Measurements from ENCODE around the gene ELP1. TPM values are rescaled to one million over a fixed set of nuclear protein-coding genes. Genes with fewer than 3 reads are reported as not detected.

Gene ELP1
- total and polyA plus RNA-seq, 2 donors from 2014 or later, result 12.9 to 25.2 TPM

DNA sequence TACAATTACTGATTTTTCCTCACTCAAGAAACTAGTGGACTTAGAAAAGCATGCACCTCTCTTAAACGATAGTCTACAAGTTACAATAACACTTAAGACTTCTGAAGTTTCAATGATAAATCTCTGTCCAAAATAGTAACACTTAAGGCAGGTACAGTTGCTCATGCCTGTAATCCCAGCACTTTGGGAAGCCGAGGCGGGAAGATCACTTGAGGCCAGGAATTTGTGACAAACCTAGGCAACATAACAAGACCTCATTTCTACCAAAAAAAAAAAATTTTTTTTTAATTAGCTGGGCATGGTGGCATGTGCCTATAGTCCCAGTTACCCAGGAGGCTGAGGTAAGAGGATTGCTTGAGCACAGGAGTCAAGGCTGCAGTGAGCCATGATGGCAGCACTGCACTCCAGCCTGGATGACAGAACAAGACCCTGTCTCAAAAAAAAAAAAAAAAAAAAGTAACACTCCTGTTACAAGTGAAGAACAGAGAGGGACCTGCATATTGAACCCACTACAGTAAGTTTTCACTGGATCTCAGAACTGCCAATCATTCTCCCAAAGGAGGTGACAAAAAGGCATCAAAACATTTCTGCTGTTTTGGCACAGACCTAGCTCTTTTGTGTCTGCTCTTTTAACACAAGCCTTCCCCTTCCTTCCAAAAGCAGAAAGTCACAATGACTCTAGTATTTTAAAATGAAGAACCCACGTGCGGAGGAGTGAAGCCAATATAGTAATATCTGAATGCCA, 3.8 kb upstream of the ELP1 start:
- peaks cover 5 to 7% (median 7%) of the 10 kb centered on the region in 3 donors for H3K4me1 ChIP-seq (ENCODE audit: control insufficient read depth in 2 of 3, insufficient read depth in 2 of 3, low read depth in 1 of 3, low read length in 3 of 3)
- TF ChIP-seq, protein P1, sequence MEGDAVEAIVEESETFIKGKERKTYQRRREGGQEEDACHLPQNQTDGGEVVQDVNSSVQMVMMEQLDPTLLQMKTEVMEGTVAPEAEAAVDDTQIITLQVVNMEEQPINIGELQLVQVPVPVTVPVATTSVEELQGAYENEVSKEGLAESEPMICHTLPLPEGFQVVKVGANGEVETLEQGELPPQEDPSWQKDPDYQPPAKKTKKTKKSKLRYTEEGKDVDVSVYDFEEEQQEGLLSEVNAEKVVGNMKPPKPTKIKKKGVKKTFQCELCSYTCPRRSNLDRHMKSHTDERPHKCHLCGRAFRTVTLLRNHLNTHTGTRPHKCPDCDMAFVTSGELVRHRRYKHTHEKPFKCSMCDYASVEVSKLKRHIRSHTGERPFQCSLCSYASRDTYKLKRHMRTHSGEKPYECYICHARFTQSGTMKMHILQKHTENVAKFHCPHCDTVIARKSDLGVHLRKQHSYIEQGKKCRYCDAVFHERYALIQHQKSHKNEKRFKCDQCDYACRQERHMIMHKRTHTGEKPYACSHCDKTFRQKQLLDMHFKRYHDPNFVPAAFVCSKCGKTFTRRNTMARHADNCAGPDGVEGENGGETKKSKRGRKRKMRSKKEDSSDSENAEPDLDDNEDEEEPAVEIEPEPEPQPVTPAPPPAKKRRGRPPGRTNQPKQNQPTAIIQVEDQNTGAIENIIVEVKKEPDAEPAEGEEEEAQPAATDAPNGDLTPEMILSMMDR (IDR thresholded peaks at IDR 0.05; ENCODE audit: borderline replicate concordance, extremely low read depth, insufficient read depth), result no peak
- no peaks in the 10 kb centered on the region for H3K9me3 ChIP-seq (ENCODE audit: control insufficient read depth in 2 of 3, insufficient read depth in 1 of 3, low read length in 3 of 3)
- FAIRE-seq (no peak), DNase-seq (no peak)
- H3K27ac ChIP-seq (ENCODE audit: low read depth in 2 of 2, low read length in 2 of 2), result no peak overlapping the region
- H3K4me3 ChIP-seq (ENCODE audit: low read length in 3 of 3), result no peak overlapping the region
- H3K36me3 ChIP-seq (ENCODE audit: control insufficient read depth in 2 of 3, insufficient read depth in 3 of 3, low read length in 3 of 3), result peaks cover 0 to 4% (median 4%) of the 10 kb centered on the region in 3 donors
- H3K9ac ChIP-seq (ENCODE audit: low read length in 3 of 3), result no peak overlapping the region
- intact Hi-C loops (cut with DNase I), result no loop called here
- no peaks in the 10 kb centered on the region for H3K27me3 ChIP-seq (ENCODE audit: control insufficient read depth, insufficient read depth, low read length)

DNA sequence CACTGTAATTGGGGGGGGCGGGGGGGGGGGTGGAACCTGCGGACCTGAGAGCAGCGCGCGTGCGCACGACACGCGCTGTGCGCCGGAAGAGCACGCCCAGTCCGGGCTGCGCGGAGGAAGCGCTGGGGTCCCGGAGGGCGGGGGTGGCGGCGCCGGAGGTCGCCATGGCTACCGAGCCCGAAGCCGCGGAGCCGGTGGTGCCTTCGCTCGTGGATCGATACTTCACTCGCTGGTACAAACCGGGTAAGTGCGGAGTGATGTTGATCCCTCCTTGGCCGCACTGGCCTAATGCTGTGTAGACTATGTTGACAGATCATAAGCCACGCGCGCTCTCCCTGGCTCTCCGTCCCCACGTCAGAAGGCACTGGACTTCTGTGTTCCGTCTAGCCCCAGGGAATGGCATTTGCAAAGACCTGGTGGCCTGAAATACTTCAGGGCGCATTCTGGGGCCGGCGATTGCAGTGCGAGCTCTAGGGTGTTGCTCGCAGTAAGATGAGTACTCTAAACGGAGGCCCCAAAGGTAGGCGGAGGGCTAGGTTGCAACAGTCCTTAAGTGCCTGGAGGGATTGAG, 484 bp upstream of the ELP1 start, which contains the start of gene ABITRAM:
TSS of gene ABITRAM (plus strand) at position 78 of the 571 bp plus-strand sequence. CDS start at position 165, 87 bp downstream.
- Histone ChIP-seq H3K27me3 (ENCODE audit: control insufficient read depth, insufficient read depth, low read length) (no peaks in the 10 kb centered on the region), H3K36me3 (ENCODE audit: control insufficient read depth in 2 of 3, insufficient read depth in 3 of 3, low read length in 3 of 3) (peaks cover 0 to 2% (median 1%) of the 10 kb centered on the region in 3 donors), H3K9ac (ENCODE audit: low read length in 3 of 3) (peak within 1 kb of the TSS; percentile 92 to 98 (median 95)), H3K27ac (ENCODE audit: low read depth in 2 of 2, low read length in 2 of 2) (peak within 1 kb of the TSS; percentile 85 to 95), H3K9me3 (ENCODE audit: control insufficient read depth in 2 of 3, insufficient read depth in 1 of 3, low read length in 3 of 3) (no peaks in the 10 kb centered on the region), H3K4me3 (ENCODE audit: low read length in 3 of 3) (peak within 1 kb of the TSS; percentile 85 to 100 (median 99)), H3K4me1 (ENCODE audit: control insufficient read depth in 2 of 3, insufficient read depth in 2 of 3, low read depth in 1 of 3, low read length in 3 of 3) (peaks cover 8 to 10% (median 9%) of the 10 kb centered on the region in 3 donors)
- peak in 3 of 5 donors; percentile 93 to 95 (median 93) for DNase-seq
- TF ChIP-seq, protein P1 (IDR thresholded peaks at IDR 0.05; ENCODE audit: borderline replicate concordance, extremely low read depth, insufficient read depth), result no peak
- no peak for FAIRE-seq
- intact Hi-C loops (cut with DNase I), result no loop called here

DNA sequence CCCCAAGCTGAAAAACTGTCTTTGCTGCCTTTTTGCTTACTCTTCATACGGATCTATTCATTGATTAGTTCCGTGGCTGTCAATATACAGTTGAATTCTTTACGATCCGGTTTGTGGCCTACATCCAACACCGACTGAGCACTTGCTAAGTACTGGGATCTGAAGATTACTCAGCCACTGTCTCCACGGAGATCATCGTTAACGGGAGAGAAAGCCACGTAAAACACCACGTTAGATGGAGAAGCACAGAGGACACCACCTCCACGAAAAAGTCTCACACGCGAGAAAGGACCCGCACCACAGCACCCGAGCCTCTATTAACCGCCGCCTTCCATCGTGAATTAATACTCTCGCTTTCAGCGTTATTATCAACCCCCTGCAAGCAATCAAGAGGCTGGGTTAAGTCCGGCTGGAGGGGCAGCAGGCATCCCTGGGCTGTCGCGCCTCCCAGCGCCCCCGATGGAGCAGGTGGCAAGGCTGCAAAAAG, 650 bp downstream of the ELP1 start:
- peaks cover 5 to 9% (median 6%) of the 10 kb centered on the region in 3 donors for H3K36me3 ChIP-seq (ENCODE audit: control insufficient read depth in 2 of 3, insufficient read depth in 3 of 3, low read length in 3 of 3)
- H3K27ac ChIP-seq (ENCODE audit: low read depth in 2 of 2, low read length in 2 of 2), result peak overlapping the region; percentile 85 to 95
- peaks cover 8 to 10% (median 9%) of the 10 kb centered on the region in 3 donors for H3K4me1 ChIP-seq (ENCODE audit: control insufficient read depth in 2 of 3, insufficient read depth in 2 of 3, low read depth in 1 of 3, low read length in 3 of 3)
- DNase-seq (no peak), FAIRE-seq (no peak)
- TF ChIP-seq, protein P1 (IDR thresholded peaks at IDR 0.05; ENCODE audit: borderline replicate concordance, extremely low read depth, insufficient read depth), result no peak
- peak overlapping the region; percentile 85 to 100 (median 99) for H3K4me3 ChIP-seq (ENCODE audit: low read length in 3 of 3)
- no peaks in the 10 kb centered on the region for H3K27me3 ChIP-seq (ENCODE audit: control insufficient read depth, insufficient read depth, low read length)
- peak overlapping the region; percentile 87 to 95 (median 92) for H3K9ac ChIP-seq (ENCODE audit: low read length in 3 of 3)
- H3K9me3 ChIP-seq (ENCODE audit: control insufficient read depth in 2 of 3, insufficient read depth in 1 of 3, low read length in 3 of 3), result no peaks in the 10 kb centered on the region
- intact Hi-C loops (cut with DNase I), result no loop called here

All from kidney (tissue), 14 donors.